ENCODE measurements around the gene VSX1.

DNA sequence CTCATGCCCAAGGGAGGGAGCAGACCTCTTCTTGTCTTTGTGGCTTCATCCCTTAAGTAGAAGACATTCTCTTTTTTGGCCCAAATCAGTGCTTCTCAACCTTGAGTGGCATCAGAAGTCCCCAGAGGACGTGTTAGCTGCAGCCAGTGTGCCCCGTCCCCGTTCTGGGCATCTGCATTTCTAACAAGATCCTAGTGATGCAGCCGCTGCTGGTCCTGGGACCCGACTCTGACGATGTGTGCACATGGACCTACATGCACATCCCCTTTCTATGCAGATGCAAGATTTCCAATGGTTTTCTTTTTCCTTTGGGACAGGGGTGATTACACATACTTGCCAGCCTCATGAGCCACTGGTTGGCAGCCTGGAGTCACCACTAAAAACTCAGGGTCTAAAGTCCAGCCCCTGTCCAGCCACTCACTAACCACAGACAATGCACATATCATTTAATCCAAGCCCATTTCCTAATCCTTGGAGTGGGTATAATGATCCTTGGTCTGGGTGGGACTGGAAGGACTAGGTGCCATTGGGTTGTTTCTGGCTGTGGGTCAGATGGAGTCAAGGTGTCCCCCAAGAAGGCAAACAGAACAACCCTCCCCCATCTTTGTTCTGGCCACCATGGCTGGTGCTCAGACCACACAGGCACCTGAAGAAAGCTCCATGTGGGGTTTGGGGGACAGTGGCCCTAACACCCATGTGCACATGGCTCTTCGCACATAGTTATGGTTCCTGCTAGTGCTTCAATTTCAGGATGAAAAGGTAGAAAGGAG, 30.4 kb downstream of the VSX1 start:
- TF ChIP-seq, protein P1, sequence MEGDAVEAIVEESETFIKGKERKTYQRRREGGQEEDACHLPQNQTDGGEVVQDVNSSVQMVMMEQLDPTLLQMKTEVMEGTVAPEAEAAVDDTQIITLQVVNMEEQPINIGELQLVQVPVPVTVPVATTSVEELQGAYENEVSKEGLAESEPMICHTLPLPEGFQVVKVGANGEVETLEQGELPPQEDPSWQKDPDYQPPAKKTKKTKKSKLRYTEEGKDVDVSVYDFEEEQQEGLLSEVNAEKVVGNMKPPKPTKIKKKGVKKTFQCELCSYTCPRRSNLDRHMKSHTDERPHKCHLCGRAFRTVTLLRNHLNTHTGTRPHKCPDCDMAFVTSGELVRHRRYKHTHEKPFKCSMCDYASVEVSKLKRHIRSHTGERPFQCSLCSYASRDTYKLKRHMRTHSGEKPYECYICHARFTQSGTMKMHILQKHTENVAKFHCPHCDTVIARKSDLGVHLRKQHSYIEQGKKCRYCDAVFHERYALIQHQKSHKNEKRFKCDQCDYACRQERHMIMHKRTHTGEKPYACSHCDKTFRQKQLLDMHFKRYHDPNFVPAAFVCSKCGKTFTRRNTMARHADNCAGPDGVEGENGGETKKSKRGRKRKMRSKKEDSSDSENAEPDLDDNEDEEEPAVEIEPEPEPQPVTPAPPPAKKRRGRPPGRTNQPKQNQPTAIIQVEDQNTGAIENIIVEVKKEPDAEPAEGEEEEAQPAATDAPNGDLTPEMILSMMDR (conservative IDR thresholded peaks at IDR 0.05 in 1 of 2, IDR thresholded peaks at IDR 0.05 in 1 of 2; ENCODE audit: low read depth in 1 of 2, low read length in 2 of 2): no peak
- no peak for TF ChIP-seq EZH2 (IDR thresholded peaks at IDR 0.05; ENCODE audit: low read length, missing control alignments)
